HL-60 (cell line): Measurements from ENCODE around the gene FOXO3.

Experiments used
- CTCF ChIP-seq: IDR thresholded peaks from one replicate; pipeline ENCODE4 v1.5.1; 2011; ENCODE audit warnings: low read length, control low read depth, inconsistent platforms; ENCODE audit not compliant: insufficient read depth
- GABPA ChIP-seq: IDR thresholded peaks from 2 replicates; pipeline ENCODE4 v1.6.1; 2012; ENCODE audit warnings: low read depth
- POLR2AphosphoS5 ChIP-seq: IDR thresholded peaks from 2 replicates; pipeline ENCODE4 v1.6.1; 2012; ENCODE audit warnings: low read depth
- REST ChIP-seq: IDR thresholded peaks from 2 replicates; pipeline ENCODE4 v1.6.1; 2012; ENCODE audit warnings: low read depth; ENCODE audit not compliant: insufficient replicate concordance
- SPI1 ChIP-seq: IDR thresholded peaks from 2 replicates; pipeline ENCODE4 v1.6.1; 2012; ENCODE audit warnings: low read depth, mild to moderate bottlenecking, borderline replicate concordance

- no peak for TF ChIP-seq CTCF
- no peak for TF ChIP-seq POLR2AphosphoS5
- TF ChIP-seq REST = no peak
- no peak for TF ChIP-seq GABPA
- no peak for TF ChIP-seq SPI1
Measured at GRCh38 chr6:108714766-108715414, 154.2 kb downstream of the FOXO3 start.
